HG03342 (cell line): Measurements from ENCODE around the gene PPIB.
"Not testable (repeated sequence)": the region's sequence is repeated elsewhere in the genome, so short reads cannot be mapped to it uniquely, and the experiment has no call there.

Source experiments
- ATAC-seq: cut with Tn5 transposase; IDR thresholded peaks from one replicate; pipeline ENCODE4 v1.9.1; 2021; ENCODE audit warnings: mild to moderate bottlenecking, moderate library complexity; ENCODE audit not compliant: unreplicated experiment

The PPIB gene

DNA sequence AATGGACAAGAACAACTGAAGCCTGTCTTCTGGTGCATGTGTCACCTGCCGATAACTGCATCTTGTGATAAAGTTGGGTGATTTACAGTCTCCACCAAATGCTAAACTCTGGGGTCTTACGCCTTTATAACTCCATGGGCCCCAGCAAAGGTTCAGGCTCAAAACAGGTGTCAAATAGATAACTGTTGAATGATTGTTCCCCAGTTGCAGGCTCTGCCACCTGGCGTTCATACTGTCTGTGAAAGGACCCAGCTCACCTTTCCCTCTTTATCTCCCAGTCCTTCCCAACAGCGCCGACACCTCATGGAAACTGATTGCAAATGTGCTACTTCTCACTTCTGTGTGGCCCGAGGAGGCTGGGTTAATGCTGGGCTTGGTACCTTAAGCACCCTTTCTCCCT is 19.5 kb downstream of the PPIB start:
- no peak for ATAC-seq

DNA sequence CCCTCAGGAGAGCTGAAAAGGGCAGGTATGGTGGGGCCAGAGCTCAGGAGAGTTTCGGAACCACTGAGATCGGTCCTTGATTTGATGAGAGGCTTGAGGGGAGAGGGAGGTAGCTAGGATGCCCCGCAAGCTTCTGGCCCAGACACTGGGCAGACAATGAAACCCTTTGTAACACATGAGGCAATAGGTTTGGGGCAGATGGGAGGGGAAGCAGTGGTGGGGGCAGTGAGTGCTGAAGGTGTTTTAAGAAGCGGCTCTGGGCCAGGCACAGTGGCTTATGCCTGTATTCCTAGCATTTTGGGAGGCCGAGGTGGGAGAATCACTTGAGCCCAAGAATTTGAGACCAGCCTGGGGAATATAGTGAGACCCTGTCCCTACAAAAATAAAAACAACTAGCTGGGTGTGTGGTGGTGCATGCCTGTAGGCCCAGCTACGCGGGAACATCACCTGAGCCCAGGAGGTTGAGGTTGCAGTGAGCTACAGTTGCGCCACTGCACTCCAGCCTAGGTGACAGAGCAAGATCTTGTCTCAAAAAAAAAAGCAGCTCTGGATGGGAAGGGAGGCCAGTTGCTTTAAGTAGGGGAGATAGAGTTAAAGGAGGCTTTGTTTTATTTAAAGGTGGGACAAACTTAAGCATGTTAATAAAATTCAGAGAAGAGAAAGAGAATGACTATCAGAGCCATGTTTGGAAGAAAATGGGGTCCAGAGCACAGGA is 20.9 kb downstream of the PPIB start:
- no peak for ATAC-seq

DNA sequence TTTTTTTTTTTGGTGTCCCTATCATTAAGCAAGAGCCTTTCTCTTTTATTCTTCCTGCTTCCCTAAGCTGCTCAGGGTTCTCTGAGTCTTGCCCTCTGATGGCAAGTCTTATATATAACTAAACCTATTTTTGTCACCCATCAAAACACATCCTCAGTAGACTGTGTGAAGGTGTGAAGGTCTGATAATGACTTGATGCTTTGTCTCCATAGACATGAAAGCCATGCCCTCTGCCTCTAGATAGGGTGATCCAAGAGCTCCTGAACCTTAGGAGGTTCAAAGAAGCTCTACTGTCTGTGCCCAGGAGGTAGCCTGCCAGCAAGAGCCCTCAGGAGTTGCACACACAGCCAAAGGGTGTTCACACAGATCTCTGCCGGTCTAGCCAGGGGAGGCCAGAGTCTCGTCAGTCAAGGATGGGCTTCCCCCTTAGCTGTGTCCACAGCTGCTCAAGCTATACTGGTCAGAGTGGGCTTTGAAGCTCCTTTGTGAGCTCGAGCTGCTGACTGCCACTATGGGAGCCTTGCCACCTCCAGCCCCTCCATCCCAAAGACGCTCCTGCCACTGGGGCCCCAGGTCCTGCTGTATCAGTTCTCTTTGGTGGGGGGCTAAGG is 24.4 kb downstream of the PPIB start:
- no peak for ATAC-seq

DNA sequence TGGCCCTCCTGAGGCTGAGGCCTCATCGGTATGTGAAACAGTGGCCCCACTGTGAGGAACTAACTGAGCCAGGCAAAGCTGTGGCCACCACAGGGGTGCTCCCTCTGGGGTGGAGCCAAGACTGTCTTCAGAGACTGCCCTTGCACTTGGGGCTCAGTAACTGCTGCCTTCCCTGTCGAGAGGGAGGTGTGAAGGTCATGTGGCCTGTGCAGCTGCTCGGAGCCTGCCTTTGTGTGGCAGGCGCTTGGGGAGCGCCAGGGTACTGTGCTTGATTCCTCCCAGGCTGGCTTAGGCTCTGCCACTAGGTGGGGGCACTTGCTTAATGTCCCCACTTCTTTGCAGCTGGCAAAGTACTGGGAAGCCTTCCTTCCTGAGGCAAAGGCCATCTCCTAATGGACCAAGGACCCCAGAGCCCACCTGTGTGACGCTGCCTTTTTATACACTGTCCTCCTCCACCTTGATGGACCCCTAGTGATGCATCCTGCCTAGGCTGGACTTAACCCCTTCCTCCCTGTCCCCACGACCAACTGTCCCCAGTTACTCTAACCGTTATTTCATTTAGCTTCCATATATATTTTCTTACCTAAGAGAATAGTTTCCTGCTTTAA is 25.5 kb downstream of the PPIB start:
- no peak for ATAC-seq

DNA sequence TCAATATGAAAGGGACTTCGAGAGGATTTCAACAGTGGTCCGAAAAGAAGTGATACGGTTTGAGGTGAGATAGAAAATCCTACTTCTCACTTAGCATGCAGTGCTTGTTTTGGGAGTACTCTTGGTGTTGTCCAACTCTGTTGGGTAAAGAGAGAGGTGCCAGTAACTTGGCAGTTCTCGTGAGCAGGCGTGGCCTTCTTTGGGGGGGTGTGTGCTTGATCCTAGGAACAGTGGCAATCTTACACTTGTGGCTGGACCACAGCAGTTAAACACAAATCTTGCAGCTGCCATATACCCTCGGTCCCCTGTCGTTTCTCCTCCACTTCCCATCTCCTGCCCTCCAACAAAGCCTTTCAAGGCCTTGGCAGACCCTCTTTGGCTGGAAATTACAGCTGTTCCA is 26.5 kb downstream of the PPIB start:
- no peak for ATAC-seq

DNA sequence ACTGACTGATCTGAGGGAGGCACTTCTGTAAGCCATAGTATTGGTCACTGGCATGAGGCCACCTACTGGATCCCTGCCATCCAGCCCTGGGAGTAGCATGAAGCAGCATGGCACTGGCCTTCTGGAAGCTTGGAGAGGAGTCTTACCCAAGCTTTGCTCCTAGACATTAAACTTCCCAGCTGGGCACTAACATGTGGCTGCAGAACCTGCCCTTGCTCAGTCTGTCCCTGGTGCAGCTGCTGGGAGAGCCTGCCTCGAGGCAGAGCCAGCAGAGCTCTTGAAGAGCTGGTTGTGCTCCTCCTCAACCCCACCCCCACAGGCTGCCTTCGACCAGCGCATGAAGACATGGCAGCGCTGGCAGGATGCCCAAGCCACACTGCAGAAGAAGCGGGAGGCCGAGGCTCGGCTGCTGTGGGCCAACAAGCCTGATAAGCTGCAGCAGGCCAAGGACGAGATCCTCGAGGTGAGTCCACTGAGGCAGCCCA is 28.4 kb downstream of the PPIB start:
- ATAC-seq = no peak

DNA sequence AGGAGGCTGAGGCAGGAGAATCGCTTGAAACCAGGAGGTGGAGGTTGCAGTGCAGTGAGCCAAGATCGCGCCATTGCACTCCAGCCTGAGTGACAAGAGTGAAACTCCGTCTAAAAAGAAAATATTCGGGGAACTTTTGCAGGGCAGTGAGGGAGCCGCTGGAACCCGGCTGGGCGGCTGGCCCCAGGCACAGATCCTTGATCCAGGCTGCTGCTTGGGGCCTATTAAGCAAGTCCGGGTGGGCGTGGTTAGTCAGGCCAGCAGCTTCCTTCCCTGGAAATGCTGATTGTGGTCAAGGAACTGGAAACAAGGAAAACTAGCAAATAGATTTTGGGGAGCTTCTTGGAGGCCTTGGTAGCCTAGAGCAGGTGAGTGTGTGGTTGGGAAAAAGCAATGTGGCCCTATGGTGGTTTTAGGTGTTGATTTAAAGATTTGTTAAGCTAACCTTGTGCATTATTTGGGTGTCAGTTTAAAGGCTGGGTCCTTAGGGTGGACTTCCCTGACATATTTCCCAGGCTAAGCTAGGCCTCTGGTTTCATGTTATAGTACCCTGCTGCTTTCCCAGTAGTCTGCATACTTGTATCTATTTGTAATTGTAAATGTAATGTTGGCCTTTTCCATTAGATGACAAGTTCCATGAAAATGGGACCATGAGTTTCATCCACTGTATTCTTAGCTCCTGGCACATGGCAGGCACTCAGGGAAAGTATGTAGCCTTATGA is 29.0 kb downstream of the PPIB start:
- ATAC-seq = no peak

DNA sequence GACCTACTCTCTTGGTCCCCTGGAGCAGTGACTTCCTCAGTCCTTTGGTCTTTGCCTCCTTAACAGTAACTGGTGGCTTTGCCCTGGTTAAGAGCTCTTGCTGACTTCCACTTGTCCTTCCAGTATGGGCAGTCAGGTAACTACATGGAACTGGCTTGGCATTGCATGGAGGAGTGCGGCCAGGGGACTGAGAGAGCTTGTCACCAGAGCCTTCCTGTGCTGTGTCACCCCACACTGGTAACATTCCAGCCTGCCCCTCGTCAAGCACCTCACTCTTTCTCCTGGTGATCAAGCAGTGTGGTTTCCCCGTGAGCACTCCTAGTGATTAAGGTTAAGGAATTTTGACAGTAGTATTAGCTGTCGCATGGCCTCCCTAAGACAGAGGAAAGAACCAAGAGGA is 30.6 kb downstream of the PPIB start:
- ATAC-seq = no peak

DNA sequence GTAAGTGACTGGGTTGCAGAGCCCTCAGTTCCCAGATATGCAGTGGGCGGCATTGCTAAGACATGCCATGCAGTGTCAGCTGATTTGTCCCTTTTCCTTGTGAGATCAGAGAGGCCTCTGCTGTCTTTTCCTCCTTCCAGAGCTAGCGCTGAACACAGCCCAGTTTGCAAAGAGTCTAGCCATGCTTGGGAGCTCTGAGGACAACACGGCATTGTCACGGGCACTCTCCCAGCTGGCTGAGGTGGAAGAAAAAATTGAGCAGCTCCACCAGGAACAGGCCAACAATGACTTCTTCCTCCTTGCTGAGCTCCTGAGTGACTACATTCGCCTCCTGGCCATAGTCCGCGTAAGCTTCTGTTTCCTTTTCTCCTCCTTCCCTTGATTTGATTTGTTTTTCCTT is 31.3 kb downstream of the PPIB start:
- ATAC-seq = no peak

DNA sequence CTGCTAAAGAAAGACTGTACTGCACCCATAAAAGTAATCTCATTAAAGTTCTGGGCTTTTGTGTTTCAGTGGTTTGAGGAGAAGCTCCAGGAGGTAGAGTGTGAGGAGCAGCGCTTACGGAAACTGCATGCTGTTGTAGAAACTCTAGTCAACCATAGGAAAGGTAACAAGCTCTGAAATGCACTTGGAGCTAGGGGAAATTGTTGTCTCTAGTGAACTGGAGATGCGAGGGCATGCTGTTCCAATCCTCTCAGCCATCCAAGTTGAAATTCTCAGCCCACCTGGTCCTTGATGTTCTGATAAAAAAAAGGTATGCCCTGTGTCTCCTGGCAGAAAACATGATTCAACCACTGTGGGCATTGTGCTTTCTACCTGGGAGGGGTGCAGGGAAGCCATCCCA is 32.7 kb downstream of the PPIB start:
- no peak for ATAC-seq

DNA sequence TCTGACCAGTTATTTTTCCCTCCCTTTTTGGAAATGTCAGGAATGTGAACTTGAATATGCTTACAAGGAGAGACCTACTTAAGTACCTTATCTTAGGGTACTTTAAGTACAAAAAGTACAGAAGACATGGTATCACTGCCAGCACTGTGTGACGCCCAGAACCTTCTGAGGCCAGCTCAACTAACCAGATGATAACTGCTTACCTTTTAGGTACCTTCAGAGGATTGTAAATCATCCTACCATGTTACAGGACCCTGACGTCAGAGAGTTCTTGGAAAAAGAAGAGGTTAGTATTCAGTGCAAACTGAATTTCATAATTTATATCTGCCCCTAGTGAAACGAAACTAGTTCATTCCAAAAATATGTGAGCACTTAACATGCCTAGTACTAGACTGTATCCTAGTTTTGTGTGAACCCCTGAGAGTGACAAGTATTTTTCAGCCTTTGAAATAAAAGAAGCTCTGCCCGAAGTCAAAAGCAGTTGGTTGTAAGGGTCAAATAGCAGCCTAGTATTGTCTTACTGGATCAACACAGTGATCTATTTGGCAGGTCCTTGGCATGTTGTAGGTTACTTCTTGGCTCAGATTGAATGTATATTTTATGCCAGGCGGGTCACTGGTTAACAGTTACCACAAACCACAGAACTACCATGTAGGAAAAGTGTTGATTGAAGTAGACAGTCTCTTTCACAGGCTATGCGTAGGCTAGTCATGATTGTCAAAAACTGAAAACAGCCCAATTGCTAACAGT is 35.1 kb downstream of the PPIB start:
- ATAC-seq = no peak

DNA sequence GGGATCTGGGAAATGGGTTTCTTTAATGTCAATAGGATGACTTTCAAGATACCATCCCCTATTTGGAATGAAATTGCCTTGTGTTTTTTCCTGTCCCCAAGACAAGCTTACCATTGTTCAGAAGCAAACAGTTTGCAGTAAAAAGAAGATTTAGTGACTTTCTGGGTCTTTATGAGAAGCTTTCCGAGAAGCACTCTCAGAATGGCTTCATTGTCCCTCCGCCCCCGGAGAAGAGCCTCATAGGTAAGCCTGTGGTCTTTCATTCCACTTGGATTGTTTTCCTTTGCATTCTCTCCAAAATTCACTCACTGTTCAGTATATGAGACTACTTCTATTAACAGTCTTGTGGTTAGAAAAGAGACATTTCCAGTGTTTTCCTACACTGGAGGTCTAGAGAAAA is 36.8 kb downstream of the PPIB start:
- no peak for ATAC-seq

DNA sequence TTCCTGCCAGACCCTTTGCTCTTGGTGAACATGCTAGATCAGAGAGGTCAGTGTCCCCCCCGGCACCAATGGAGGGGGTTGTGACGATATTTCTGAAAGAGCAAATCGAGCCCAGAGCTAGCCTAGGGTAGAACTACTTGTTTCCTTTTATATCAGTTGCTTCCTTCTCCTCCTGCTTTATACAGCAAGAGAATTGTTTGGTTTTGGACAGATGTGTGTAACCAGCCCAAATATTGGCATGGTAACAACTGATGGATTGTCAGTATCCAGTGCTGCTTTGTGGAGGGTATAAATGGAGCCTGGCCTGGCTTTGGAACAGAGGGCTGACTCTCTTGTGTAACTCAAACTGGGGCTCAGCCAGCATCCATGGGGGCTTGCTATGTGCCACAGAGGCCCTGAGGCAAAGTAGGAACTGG is 39.9 kb downstream of the PPIB start:
- no peak for ATAC-seq

DNA sequence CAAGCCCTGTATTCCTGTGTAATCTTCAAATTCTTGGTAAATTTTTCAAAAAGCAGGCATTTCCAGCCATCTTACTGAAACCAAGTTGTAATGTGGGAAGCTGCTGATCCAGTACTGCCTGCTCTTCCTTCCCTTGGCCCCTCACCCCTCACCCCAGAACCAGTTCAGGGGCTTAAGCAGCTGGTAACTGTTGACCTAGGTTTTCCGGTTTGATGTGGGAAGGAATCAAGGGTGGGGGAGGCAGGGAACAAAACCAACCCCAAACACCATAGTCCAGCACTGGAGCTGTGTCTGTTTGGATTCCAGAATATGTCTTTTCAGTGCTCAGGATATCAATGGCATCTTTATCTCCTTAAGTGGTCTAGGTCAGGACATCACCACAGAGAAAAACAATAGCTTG is 40.4 kb downstream of the PPIB start:
- no peak for ATAC-seq

DNA sequence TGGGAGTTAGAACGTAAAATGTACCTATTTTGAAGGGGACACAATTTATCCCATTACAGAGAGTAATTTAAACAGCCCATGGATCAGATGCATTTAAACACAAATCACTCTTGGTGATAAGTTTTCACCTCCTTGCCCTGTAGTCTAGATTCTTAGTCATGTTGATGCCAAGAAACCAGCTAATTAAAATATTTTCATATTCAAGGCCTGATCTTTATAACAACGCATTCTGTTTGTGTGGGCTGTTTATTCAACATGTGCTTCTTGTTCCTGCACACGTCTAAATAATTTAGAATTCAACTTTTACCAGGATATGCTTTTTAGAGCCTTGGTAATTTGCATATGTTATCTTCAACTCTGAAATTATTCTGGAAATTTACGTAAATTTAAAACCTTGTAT is 41.2 kb downstream of the PPIB start:
- ATAC-seq = no peak

DNA sequence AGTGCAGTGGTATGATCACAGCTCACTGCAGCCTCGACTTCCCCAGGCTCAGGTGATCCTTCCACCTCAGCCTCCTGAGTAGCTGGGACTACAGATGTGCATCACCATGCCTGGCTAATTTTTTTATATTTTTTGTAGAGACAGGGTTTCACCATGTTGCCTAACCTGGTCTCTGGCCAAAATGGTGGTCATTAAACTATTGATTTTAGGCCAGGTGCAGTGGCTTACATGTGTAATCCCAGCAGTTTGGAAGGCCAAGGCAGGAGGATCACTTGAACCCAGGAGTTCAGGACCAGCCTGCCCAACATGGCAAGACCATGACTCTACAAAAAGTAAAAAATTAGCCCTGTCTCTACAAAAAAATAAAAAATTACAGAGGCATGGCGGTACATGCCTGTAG is 42.5 kb downstream of the PPIB start:
- not testable (repeated sequence) for ATAC-seq

DNA sequence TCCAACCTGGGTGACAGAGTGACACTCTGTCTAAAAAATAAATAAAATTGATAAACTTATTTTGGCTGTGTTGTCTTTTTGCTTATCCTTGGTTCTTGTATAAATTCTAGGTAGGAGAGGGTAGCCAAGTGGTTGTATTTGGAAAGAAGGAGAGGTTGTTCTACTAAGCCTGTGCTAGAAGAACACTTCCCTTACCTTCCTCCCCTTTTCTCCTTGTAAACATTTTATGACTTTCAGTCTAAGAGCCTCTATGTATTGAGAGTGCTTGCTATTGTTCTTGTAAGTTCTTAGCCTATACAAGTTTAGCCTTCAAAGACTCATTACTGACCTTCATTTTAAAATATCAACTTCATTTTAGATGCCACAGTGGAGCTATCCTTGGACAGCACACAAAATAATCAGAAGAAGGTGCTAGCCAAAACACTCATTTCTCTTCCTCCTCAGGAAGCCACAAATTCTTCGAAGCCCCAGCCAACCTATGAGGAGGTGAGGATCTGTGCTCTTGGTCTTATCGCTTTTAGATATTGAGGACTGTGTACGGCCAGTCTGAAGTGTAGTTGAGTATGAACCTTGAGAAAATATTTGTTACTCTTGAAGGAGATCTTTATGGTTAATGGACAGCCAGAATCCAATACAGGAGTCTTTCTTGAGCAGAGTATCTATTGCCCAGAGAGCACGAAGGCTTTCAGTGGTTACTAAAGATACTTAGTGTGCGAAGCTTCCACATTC is 44.9 kb downstream of the PPIB start:
- ATAC-seq = no peak

DNA sequence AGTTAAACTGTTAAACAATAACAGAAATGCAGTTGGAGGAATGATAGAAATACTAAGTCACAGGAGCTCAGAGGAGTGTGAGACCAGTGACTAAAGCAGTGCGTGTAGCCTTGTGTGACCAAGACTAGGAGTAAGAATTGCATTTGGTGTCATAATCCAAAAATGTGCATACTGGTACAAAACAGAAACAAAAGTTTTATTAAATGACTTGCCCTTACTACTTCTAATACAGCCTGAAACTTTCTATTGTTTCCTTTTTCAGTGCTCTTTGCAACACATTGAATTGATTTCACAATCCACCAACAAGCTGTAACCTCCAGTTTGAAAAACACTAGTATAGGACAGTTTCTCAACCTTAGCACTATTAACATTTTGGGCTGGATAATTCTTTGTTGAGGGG is 49.9 kb downstream of the PPIB start:
- ATAC-seq = no peak

DNA sequence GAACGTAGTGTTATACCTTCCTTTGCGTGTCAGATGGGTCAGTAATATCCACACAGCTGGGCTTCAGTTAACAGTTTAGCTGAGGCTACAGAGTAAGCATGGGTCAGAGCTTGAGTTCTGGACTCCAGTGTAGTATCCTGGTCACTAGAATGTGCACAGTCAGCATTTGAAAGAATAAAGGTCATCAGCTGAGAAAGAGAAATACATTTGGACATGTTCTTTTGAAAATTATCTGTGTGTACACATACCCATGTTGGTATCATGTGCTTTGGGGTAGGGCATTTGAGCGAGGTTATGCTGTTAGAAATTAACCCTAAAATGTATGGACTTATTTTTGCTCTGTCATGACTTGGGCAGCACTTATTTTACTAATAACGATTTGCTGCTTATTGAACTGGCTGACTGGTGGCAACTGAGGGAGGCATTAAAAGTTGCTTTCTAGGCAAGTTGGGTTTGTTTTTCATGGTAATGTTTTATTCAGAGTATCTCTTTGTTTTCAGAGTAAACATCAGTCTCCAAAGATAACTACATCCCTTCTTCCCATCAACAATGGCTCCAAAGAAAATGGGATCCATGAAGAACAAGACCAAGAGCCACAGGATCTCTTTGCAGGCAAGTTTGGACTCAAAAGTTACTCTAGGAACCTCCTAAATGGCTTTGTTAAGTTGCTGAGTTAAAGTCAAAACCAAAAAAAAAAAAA is 50.6 kb downstream of the PPIB start:
- ATAC-seq = no peak

DNA sequence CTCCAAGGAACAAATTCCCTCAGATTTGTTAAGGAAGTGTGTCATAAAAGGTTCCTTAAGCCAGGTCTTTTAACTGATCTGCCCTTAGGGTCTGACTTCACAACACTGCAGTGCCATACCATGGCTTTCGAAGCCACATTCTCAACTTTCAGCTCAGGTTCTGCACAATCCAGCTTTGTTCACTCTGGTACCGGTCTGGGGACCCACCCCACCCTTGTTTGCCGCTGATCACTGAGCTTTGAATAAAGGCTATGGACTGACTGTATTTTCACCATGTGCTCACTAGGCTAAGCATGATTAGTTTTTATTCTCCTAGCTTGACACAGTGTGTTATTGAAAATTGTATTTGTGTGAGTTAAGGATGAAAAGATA is 51.2 kb downstream of the PPIB start:
- ATAC-seq = no peak
